ENCODE data around the gene ZAR1L.

ZAR1L gene

DNA sequence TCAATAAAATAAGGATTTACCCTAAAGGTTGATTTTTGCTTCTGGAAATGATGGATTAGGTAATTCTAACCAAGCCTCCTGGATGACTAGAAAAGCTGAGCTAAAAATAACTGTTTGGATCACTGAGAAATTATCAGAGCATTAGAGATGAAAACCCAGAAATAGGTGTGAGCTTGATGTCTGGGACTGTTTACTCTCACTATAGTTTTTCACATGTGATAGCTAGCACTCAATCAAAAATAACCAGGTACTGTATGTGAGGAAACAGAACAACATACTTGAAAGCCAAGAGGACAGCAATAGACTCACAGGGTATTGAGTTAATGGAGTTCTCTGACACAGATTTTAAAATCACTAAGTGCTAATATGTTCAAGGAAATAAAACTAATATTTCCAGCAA lies 9.5 kb downstream of the ZAR1L start:
- no peak for DNase-seq (ENCODE audit: extremely low spot score)
- CTCF ChIA-PET, result interaction anchor here (0.8 kb wide), 1 partner anchor 59 kb away, joined by 3 read pairs; no protein-coding TSS in a partner anchor
- POLR2A ChIA-PET, result interaction anchor here (2.0 kb wide), 1 partner anchor 10 kb away, joined by 12 read pairs; the partner anchor contains the start of genes BRCA2 and ZAR1L
- TF ChIP-seq LEF1 (IDR thresholded peaks at IDR 0.05; ENCODE audit: borderline replicate concordance), result no peak
- TF ChIP-seq FOXK2 (IDR thresholded peaks at IDR 0.05), result no peak
- no peak for TF ChIP-seq PKNOX1 (IDR thresholded peaks at IDR 0.05)
- TF ChIP-seq FOXM1 (IDR thresholded peaks at IDR 0.05; ENCODE audit: borderline replicate concordance), result no peak
- TF ChIP-seq ELF4 (IDR thresholded peaks at IDR 0.05), result no peak
- no peak for TF ChIP-seq L3MBTL2 (conservative IDR thresholded peaks at IDR 0.05)
- no peak for TF ChIP-seq NFRKB (IDR thresholded peaks at IDR 0.05)
- TF ChIP-seq SP1 (IDR thresholded peaks at IDR 0.05), result no peak
- no peak for TF ChIP-seq SUZ12 (IDR thresholded peaks at IDR 0.05)
- no peak for TF ChIP-seq ARNT (IDR thresholded peaks at IDR 0.05)
- no peak for TF ChIP-seq HDGF (IDR thresholded peaks at IDR 0.05; ENCODE audit: borderline replicate concordance)
- TF ChIP-seq BHLHE40 (IDR thresholded peaks at IDR 0.05; ENCODE audit: borderline replicate concordance), result no peak
- no peak for TF ChIP-seq ZNF384 (IDR thresholded peaks at IDR 0.05)
- no peak for TF ChIP-seq FOXA1 (IDR thresholded peaks at IDR 0.05)
- no peak for TF ChIP-seq CTBP1 (IDR thresholded peaks at IDR 0.05; ENCODE audit: borderline replicate concordance)
- no peak for TF ChIP-seq TARDBP (IDR thresholded peaks at IDR 0.05)

- POLR2A ChIA-PET, result interaction anchor here (3.0 kb wide), 1 partner anchor 13 kb away, joined by 9 read pairs; the partner anchor contains the start of genes BRCA2 and ZAR1L
- TF ChIP-seq L3MBTL2 (conservative IDR thresholded peaks at IDR 0.05) (no peak), LEF1 (IDR thresholded peaks at IDR 0.05; ENCODE audit: borderline replicate concordance) (no peak), PKNOX1 (IDR thresholded peaks at IDR 0.05) (no peak), ARNT (IDR thresholded peaks at IDR 0.05) (no peak), SUZ12 (IDR thresholded peaks at IDR 0.05) (no peak), ELF4 (IDR thresholded peaks at IDR 0.05) (no peak), BHLHE40 (IDR thresholded peaks at IDR 0.05; ENCODE audit: borderline replicate concordance) (no peak), NFRKB (IDR thresholded peaks at IDR 0.05) (no peak), FOXA1 (IDR thresholded peaks at IDR 0.05) (no peak), SP1 (IDR thresholded peaks at IDR 0.05) (no peak)
- CTCF ChIA-PET, result no interaction called here
- DNase-seq (ENCODE audit: extremely low spot score), result no peak
These were observed 12.7 kb downstream of the ZAR1L start for GRCh38 chr13:32302461-32302860.

DNA sequence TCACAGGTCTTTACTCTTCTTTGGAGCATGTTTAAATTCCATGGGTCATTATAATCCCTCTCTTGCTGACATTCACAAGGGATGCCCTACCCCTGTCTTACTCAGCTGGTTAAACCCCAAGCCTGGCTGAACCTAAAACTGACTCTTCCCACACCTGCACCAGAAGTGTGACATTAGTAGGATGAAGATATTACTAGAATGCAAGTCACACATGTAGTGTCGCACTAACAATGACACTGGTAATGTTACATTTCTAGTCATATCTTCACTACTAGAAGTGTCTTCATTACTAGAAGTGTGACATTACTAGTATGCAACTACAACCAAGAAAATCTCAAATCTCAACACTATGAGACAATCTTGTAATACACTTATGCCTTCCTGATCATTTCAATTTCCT lies 14.2 kb downstream of the ZAR1L start:
- DNase-seq (ENCODE audit: extremely low spot score), result no peak
- ChIA-PET CTCF (no interaction called here), POLR2A (interaction anchor here (3.0 kb wide), 1 partner anchor 14 kb away, joined by 9 read pairs; the partner anchor contains the start of genes BRCA2 and ZAR1L)
- TF ChIP-seq NFRKB (IDR thresholded peaks at IDR 0.05) (no peak), ELF4 (IDR thresholded peaks at IDR 0.05) (no peak), ZNF384 (IDR thresholded peaks at IDR 0.05) (no peak), CTBP1 (IDR thresholded peaks at IDR 0.05; ENCODE audit: borderline replicate concordance) (no peak), PKNOX1 (IDR thresholded peaks at IDR 0.05) (no peak), ARNT (IDR thresholded peaks at IDR 0.05) (no peak), L3MBTL2 (conservative IDR thresholded peaks at IDR 0.05) (no peak), FOXA1 (IDR thresholded peaks at IDR 0.05) (no peak)

GRCh38 chr13:32300406-32300805 lies 14.8 kb downstream of the ZAR1L start:
- TF ChIP-seq FOXM1 (IDR thresholded peaks at IDR 0.05; ENCODE audit: borderline replicate concordance) (no peak), TARDBP (IDR thresholded peaks at IDR 0.05) (no peak), CTBP1 (IDR thresholded peaks at IDR 0.05; ENCODE audit: borderline replicate concordance) (no peak), PKNOX1 (IDR thresholded peaks at IDR 0.05) (no peak), FOXA1 (IDR thresholded peaks at IDR 0.05) (no peak), FOXK2 (IDR thresholded peaks at IDR 0.05) (no peak), ARNT (IDR thresholded peaks at IDR 0.05) (no peak), BHLHE40 (IDR thresholded peaks at IDR 0.05; ENCODE audit: borderline replicate concordance) (no peak), HDGF (IDR thresholded peaks at IDR 0.05; ENCODE audit: borderline replicate concordance) (no peak), L3MBTL2 (conservative IDR thresholded peaks at IDR 0.05) (no peak), SUZ12 (IDR thresholded peaks at IDR 0.05) (no peak), SP1 (IDR thresholded peaks at IDR 0.05) (no peak), NFRKB (IDR thresholded peaks at IDR 0.05) (no peak), ELF4 (IDR thresholded peaks at IDR 0.05) (no peak)
- POLR2A ChIA-PET, result interaction anchor here (3.0 kb wide), 1 partner anchor 15 kb away, joined by 9 read pairs; the partner anchor contains the start of genes BRCA2 and ZAR1L
- CTCF ChIA-PET, result no interaction called here
- no peak for DNase-seq (ENCODE audit: extremely low spot score)

DNA sequence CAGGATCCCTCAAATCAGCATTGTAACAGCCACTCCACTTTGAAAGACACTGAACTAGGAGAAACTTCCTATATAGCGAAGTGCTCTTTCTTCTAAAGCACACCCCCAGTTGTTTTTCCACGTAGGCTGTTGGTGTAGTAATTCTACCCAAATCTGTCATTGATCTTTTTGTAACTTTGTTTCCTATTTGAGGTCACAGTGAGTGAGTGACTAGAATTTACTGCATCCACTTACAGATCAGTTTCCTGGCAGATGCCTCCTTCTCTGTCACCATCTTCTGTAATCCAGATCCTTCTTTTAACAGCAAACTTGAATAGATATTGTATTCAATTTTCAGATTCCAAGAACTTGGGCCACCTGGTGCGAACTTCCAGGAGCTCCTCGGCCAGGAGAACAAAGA lies 15.3 kb downstream of the ZAR1L start:
- DNase-seq (ENCODE audit: extremely low spot score), result no peak
- TF ChIP-seq ARNT (IDR thresholded peaks at IDR 0.05) (no peak), NFRKB (IDR thresholded peaks at IDR 0.05) (no peak), PKNOX1 (IDR thresholded peaks at IDR 0.05) (no peak), ZNF384 (IDR thresholded peaks at IDR 0.05) (no peak), SP1 (IDR thresholded peaks at IDR 0.05) (no peak), TARDBP (IDR thresholded peaks at IDR 0.05) (no peak), HDGF (IDR thresholded peaks at IDR 0.05; ENCODE audit: borderline replicate concordance) (no peak), FOXA1 (IDR thresholded peaks at IDR 0.05) (no peak), LEF1 (IDR thresholded peaks at IDR 0.05; ENCODE audit: borderline replicate concordance) (no peak), FOXK2 (IDR thresholded peaks at IDR 0.05) (no peak), CTBP1 (IDR thresholded peaks at IDR 0.05; ENCODE audit: borderline replicate concordance) (no peak), BHLHE40 (IDR thresholded peaks at IDR 0.05; ENCODE audit: borderline replicate concordance) (no peak), SUZ12 (IDR thresholded peaks at IDR 0.05) (no peak), ELF4 (IDR thresholded peaks at IDR 0.05) (no peak), L3MBTL2 (conservative IDR thresholded peaks at IDR 0.05) (no peak)
- ChIA-PET POLR2A (interaction anchor here (3.0 kb wide), 1 partner anchor 15 kb away, joined by 9 read pairs; the partner anchor contains the start of genes BRCA2 and ZAR1L), CTCF (no interaction called here)

Data from HEK293T (cell line).